ENCODE data around the gene CELSR2.

DNA sequence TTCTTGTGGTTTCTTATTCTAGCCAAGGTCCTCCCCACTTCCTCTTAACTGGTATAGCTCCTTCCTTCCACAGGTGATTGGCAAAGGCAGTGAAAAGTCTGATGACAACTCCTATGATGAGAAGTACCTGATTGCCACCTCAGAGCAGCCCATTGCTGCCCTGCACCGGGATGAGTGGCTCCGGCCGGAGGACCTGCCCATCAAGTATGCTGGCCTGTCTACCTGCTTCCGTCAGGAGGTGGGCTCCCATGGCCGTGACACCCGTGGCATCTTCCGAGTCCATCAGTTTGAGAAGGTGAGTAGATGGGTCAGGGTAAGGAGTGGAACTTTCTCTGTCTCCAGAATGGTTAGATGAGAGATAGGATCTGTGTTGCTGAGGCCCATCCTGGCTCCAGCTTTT, 14.2 kb upstream of the CELSR2 start:
- TF ChIP-seq, protein P1, sequence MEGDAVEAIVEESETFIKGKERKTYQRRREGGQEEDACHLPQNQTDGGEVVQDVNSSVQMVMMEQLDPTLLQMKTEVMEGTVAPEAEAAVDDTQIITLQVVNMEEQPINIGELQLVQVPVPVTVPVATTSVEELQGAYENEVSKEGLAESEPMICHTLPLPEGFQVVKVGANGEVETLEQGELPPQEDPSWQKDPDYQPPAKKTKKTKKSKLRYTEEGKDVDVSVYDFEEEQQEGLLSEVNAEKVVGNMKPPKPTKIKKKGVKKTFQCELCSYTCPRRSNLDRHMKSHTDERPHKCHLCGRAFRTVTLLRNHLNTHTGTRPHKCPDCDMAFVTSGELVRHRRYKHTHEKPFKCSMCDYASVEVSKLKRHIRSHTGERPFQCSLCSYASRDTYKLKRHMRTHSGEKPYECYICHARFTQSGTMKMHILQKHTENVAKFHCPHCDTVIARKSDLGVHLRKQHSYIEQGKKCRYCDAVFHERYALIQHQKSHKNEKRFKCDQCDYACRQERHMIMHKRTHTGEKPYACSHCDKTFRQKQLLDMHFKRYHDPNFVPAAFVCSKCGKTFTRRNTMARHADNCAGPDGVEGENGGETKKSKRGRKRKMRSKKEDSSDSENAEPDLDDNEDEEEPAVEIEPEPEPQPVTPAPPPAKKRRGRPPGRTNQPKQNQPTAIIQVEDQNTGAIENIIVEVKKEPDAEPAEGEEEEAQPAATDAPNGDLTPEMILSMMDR (IDR thresholded peaks at IDR 0.05) = no peak
- no peak for TF ChIP-seq POLR2A (IDR thresholded peaks at IDR 0.05)
